Left lung (tissue), 14 donors: ENCODE measurements around the gene PAK6. TPM values are rescaled to one million over a fixed set of nuclear protein-coding genes. Genes with fewer than 3 reads are reported as not detected.

Source experiments
- ATAC-seq: fragments of 200-7000 bp; cut with Tn5 transposase; one replicate; pipeline ENCODE4 v1.9.1; 2020; ENCODE audit warnings: moderate library complexity
- DNase-seq, 4 donors: peaks; one replicate each; pipeline ENCODE4 v3.0.0-alpha.2; 2013 to 2020
- H3K27ac ChIP-seq, 2 donors: fragments of 200-600 bp; sonication (generic) in 1 of 2; one replicate each; pipeline versions ENCODE4 v1.5.0 to v1.8.0; 2020 to 2021
- H3K27me3 ChIP-seq, 2 donors: fragments of 200-600 bp; sonication (generic) in 1 of 2; one replicate each; pipeline versions ENCODE4 v1.5.0 to v1.8.0; 2020 to 2021
- H3K36me3 ChIP-seq, 2 donors: fragments of 200-600 bp; sonication (generic) in 1 of 2; one replicate each; pipeline versions ENCODE4 v1.5.0 to v1.8.0; 2020 to 2021
- H3K4me1 ChIP-seq, 2 donors: fragments of 200-600 bp; one replicate each; pipeline ENCODE4 v1.8.0; 2021
- H3K4me3 ChIP-seq, 2 donors: fragments of 200-600 bp; sonication (generic) in 1 of 2; one replicate each; pipeline versions ENCODE4 v1.5.0 to v1.8.0; 2020 to 2021; ENCODE audit warnings: mild to moderate bottlenecking in 1 of 2
- H3K9me3 ChIP-seq, 2 donors: fragments of 200-600 bp; sonication (generic) in 1 of 2; one replicate each; pipeline versions ENCODE4 v1.5.0 to v1.8.0; 2020 to 2021
- intact Hi-C, 2 donors: fragments of 100-400 bp; cut with DNase I; formaldehyde crosslinking; loops; one replicate each; pipeline versions ENCODE4 v1.11.2 to v1.14.2; 2022
- long read RNA-seq, 12 donors: library from polyadenylated mRNA in 2 of 12; unstranded in 2 of 12; transcript quantifications; one replicate each; pipeline ENCODE4 v2.0.0 and lab custom pipeline, GENCODE V29; 2019 to 2026
- polyA plus RNA-seq, 6 donors: library from polyadenylated mRNA; unstranded; fragments of 120-200 nt; gene quantifications; one replicate each; pipeline ENCODE4 v1.2.1, GENCODE V29; 2013; ENCODE audit not compliant: insufficient read length in 6 of 6
- total RNA-seq, 2 donors: library from RNA; stranded (reverse); fragmentation: NEBNext Ultra II Directional; extraction: Animal tissue kit (Norgen Biotek cat#: 25700); gene quantifications; one replicate each; pipeline ENCODE4 v1.2.1, GENCODE V29; 2021
- TF ChIP-seq, protein P1 (sequence below), 2 donors: fragments of 200-600 bp; sonication (generic) in 1 of 2; IDR thresholded peaks; one replicate each; pipeline versions ENCODE4 v1.5.0 to v1.8.0; 2021; ENCODE audit warnings: antibody characterized with exemption in 2 of 2
- donor health status: DM: no; HTN: yes; CAD: no.
- donor health status: DM: no; HTN: no; CAD: no.

PAK6 gene
- total RNA-seq (10 to 100 TPM in 1 of 2 donors, 1 to 10 TPM in 1; 9.0 to 14.6 TPM), polyA plus RNA-seq (1 to 10 TPM; 5.3 to 8.3 (median 7.6) TPM)
- long read RNA-seq, donor 1, partial matches to known transcripts = 0 of 2 reads
- long read RNA-seq, donor 1, other reads (novel, unspliced or antisense) = 0 of 2 reads
- long read RNA-seq, donor 2, full-length matches to known transcripts = 2 of 2 reads
- long read RNA-seq, donor 2, partial matches to known transcripts = 0 of 2 reads
- long read RNA-seq, donor 2, other reads (novel, unspliced or antisense) = 0 of 2 reads
- long read RNA-seq, donor 3 = 0 reads
- long read RNA-seq, donor 4, partial matches to known transcripts = 1 of 2 reads
- long read RNA-seq, donor 4, other reads (novel, unspliced or antisense) = 1 of 2 reads
- long read RNA-seq, donor 5, partial matches to known transcripts = 0 of 1 reads
- long read RNA-seq, donor 5, other reads (novel, unspliced or antisense) = 0 of 1 reads
- long read RNA-seq, donor 6, partial matches to known transcripts = 0 of 1 reads
- long read RNA-seq, donor 6, other reads (novel, unspliced or antisense) = 0 of 1 reads
- long read RNA-seq, donor 7 = 0 reads
- long read RNA-seq, donor 8, partial matches to known transcripts = 0 of 1 reads
- long read RNA-seq, donor 8, other reads (novel, unspliced or antisense) = 0 of 1 reads
- long read RNA-seq, donor 9 = 0 reads
- long read RNA-seq, donor 10 = 0 reads
- long read RNA-seq, donor 11 = 0 reads
- long read RNA-seq, donor 12 = 0 reads

DNA sequence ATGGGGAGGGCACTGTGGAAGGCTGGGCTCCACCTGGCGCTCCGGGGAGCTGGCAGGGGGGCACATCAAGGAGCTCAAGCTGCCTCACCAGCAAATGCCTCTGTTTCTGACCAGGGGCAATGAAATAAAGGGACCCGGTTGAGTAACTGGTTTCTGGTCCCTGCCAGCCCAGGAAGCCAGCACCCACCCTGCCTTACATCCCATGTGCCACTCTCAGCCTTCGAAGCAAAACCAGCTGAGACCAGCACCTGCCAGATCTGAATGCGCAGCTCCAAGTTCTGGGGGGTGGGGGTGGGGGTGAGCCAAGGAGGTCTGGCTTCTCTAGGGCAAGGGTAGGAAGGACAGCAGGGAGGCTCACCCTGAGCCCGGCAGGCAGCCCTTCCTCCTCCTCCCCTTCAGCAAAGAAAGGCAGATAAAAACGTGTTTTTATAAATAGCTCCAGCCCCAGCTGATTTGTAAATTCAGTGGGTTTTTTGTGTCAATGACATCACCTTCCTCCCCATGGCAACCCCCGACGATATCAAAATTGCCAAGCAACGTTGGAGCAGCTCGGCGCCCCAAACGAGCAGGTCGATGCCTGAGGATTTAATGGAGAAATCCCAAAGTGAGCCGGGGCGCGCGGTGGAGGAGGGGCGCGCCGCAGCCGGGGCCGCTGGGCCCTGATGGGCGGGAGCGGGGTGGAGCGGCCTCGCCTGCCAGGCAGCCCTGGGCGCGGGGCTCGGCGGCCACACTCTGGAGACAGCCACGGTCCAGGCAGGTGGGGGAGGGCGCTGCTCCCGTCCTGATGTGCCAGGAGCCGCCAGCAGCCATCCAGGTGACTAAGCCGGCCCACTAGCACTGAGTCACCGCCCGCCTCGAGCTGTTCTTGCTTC lies at the start of gene PAK6:
Gene PAK6 (plus strand): TSS at position 532 of the 872 bp plus-strand sequence. CDS start 25,723 bp downstream, outside the sequence.
- ATAC-seq (peak; percentile 94), DNase-seq (peak in 3 of 4 donors; percentile 57 to 90 (median 80))
- H3K27ac ChIP-seq = no peak within 1 kb of the TSS
- peak within 1 kb of the TSS; percentile 2 to 5 for H3K4me3 ChIP-seq
- intact Hi-C loops = no loop called here
- peaks cover 0 to 30% of the 10 kb centered on the region in 2 donors for H3K4me1 ChIP-seq
- H3K27me3 ChIP-seq = peaks cover 0 to 33% of the 10 kb centered on the region in 2 donors
- TF ChIP-seq, protein P1, sequence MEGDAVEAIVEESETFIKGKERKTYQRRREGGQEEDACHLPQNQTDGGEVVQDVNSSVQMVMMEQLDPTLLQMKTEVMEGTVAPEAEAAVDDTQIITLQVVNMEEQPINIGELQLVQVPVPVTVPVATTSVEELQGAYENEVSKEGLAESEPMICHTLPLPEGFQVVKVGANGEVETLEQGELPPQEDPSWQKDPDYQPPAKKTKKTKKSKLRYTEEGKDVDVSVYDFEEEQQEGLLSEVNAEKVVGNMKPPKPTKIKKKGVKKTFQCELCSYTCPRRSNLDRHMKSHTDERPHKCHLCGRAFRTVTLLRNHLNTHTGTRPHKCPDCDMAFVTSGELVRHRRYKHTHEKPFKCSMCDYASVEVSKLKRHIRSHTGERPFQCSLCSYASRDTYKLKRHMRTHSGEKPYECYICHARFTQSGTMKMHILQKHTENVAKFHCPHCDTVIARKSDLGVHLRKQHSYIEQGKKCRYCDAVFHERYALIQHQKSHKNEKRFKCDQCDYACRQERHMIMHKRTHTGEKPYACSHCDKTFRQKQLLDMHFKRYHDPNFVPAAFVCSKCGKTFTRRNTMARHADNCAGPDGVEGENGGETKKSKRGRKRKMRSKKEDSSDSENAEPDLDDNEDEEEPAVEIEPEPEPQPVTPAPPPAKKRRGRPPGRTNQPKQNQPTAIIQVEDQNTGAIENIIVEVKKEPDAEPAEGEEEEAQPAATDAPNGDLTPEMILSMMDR (IDR thresholded peaks at IDR 0.05) = no peak
- no peaks in the 10 kb centered on the region for H3K9me3 ChIP-seq
- no peaks in the 10 kb centered on the region for H3K36me3 ChIP-seq

DNA sequence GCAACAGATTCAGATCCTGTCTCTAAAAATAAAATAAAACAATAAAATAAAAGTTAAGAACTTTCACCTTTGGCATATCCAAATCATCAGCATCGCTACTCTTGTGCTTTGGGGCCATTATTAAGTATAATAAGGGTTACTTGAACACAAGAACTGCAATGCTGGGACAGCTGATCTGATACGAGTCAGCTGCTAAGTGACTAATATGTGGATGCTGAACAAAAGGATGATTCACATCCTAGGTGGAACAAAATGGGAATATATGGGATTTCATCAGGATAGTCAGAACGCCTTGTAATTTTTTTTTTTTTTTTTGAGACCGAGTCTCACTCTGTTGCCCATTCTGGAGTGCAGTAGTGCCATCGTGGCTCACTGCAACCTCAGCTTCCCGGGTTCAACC lies 48.3 kb upstream of the PAK6 start:
- intact Hi-C loops = no loop called here
- no peaks in the 10 kb centered on the region for H3K27me3 ChIP-seq
- TF ChIP-seq, protein P1 (IDR thresholded peaks at IDR 0.05) = no peak
- H3K27ac ChIP-seq = no peak overlapping the region
- H3K4me1 ChIP-seq = no peaks in the 10 kb centered on the region
- H3K4me3 ChIP-seq = no peak overlapping the region
- peaks cover 0 to 11% of the 10 kb centered on the region in 2 donors for H3K36me3 ChIP-seq
- ATAC-seq (no peak), DNase-seq (no peak)
- H3K9me3 ChIP-seq = no peaks in the 10 kb centered on the region

DNA sequence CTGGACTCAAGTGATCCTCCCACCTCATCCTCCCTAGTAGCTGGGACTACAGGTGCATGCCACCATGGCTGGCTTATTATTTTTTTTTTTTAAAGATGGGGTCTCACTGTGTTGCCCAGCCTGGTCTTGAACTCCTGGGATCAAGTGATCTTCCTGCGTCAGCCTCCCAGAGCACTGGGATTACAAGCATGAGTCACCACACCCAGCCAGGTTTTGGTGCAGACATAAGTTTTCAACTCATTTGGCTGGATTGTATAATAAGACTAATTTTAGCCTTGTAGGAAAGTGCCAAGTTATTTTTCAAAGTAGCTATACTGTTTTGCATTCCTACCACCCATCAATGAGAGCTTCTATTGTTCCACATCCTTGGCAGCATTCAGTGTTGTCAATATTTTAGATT lies 45.9 kb upstream of the PAK6 start:
- H3K36me3 ChIP-seq = peaks cover 0 to 11% of the 10 kb centered on the region in 2 donors
- no peak for ATAC-seq
- peaks cover 0 to 4% of the 10 kb centered on the region in 2 donors for H3K4me1 ChIP-seq
- H3K27ac ChIP-seq = no peak overlapping the region
- no peak for DNase-seq
- no peak overlapping the region for H3K4me3 ChIP-seq
- intact Hi-C loops = no loop called here
- no peaks in the 10 kb centered on the region for H3K9me3 ChIP-seq
- TF ChIP-seq, protein P1 (IDR thresholded peaks at IDR 0.05) = no peak
- no peaks in the 10 kb centered on the region for H3K27me3 ChIP-seq

DNA sequence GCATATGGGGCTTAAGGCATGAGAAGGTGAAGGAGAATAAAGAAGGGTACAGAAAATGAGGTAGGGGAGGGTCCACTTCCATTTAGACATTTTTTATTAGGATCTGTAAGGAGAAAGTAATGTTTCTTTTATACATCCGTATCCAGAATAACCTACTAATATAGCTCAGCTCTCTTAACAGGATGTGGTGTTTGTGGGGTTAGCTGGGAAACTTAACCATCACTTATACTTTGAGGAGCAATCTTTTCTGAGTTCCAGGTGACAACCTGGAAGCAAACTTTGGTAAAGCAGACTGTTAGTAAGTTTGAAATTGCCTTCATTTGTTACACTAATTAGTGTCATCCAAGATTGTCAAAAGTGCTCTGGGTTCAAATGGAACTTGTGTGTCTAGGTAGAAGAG lies 41.4 kb upstream of the PAK6 start:
- intact Hi-C loops = no loop called here

More for the DNA sequence above, 41.4 kb upstream of the PAK6 start:
- Histone ChIP-seq H3K4me1 (peaks cover 0 to 4% of the 10 kb centered on the region in 2 donors), H3K36me3 (no peaks in the 10 kb centered on the region), H3K4me3 (no peak overlapping the region), H3K27me3 (no peaks in the 10 kb centered on the region), H3K27ac (no peak overlapping the region), H3K9me3 (no peaks in the 10 kb centered on the region)
- TF ChIP-seq, protein P1 (IDR thresholded peaks at IDR 0.05) = no peak
- DNase-seq (no peak), ATAC-seq (no peak)
